Measurements from ENCODE around the gene RAB13.

The RAB13 gene

GRCh38 chr1:153934746-153935145 is 51.4 kb downstream of the RAB13 start:
- in situ Hi-C loops (cut with HindIII; ENCODE audit: low sequenced_read_pairs), result no loop called here

GRCh38 chr1:153933955-153934354 is 52.2 kb downstream of the RAB13 start:
- in situ Hi-C loops (cut with HindIII; ENCODE audit: low sequenced_read_pairs), result no loop called here

DNA sequence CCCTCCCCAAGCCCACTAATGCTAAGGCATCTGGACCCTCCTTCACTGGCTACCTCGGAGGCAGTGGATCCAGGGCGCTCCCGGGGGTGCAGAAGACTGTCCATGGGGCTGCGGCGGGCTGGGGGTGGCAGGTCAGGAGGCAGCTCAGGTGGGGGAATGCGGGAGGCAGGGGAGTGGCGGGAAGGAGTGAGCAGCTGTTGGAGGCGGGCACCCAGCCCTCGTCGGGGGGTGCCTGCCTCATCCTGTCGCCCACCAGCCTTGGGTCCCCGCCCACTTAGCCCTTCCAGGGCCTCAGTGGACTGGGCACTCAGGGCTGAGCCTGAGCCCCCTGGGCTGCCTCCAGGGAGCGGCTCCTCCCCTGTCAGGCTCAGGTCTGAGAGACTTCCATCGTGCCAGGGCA is 52.7 kb downstream of the RAB13 start:
- in situ Hi-C loops (cut with HindIII; ENCODE audit: low sequenced_read_pairs), result no loop called here

DNA sequence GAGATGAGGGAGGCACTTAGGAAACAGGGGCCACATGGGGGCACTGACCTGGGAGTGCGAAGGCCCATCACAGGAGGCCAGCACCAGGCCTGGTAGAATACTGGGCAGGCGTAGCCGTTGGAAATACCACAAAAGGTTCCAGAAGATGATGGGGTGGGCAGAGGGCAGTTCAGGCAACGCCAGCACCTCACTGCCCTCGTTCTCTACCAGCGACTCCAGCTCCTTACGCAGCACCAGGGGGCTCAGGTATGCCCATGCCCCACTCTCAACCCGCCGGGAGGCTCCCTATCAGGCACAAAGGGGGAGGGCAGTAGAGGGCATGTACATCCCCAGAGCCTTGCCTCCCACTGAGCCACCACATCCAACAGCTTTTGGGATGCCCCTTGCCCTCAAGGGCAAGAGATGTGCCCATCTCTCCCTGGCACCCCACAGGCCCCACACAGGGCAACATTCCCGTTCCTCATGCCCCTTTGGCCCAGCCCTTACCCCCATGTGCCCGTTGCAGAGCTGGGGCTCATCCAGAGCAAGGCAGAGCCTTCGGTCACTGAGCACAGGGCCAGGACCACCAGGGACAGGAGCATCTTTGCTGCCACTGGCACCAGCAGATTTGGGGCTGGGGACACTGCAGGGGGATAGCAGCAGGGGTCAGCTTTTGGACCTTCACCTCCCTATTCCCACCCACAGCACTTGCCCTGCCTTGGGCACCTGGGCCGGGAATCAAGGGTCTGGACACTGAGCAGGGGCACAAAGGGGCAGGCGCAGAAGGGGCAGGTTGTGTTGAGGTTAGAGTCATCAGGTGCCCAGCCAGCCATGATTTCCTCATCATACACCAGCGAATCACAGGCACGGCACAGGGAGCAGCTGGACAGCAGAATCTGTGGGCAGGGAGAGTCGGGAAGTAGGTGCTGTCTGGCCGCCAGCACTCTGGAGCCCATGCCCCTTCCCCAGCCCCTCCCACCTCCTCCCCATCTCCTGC is 53.7 kb downstream of the RAB13 start:
- in situ Hi-C loops (cut with HindIII; ENCODE audit: low sequenced_read_pairs), result no loop called here

All from endothelial cell of hepatic sinusoid (primary cell).